ENCODE data around the gene MTCH1.
A peak's percentile ranks its signal among the peaks of the same experiment; 100 is the strongest.

MTCH1 gene

GRCh38 chr6:37025621-37026466 lies 39.8 kb upstream of the MTCH1 start:
- no peak for TF ChIP-seq CTCF (IDR thresholded peaks at IDR 0.05; ENCODE audit: poor library complexity, severe bottlenecking)
- Histone ChIP-seq H3K4me3 (ENCODE audit: severe bottlenecking) (no peak overlapping the region), H3K9me3 (ENCODE audit: severe bottlenecking) (no peaks in the 10 kb centered on the region), H3K36me3 (ENCODE audit: low read depth) (no peaks in the 10 kb centered on the region), H3K27ac (ENCODE audit: poor library complexity, severe bottlenecking) (peak overlapping the region; percentile 57), H3K4me1 (ENCODE audit: insufficient read depth, poor library complexity, severe bottlenecking) (peaks cover 24% of the 10 kb centered on the region), H3K27me3 (ENCODE audit: insufficient read depth, poor library complexity, severe bottlenecking) (no peaks in the 10 kb centered on the region)
- DNase-seq (ENCODE audit: low spot score) (no peak), ATAC-seq (ENCODE audit: low read depth) (no peak)

- Histone ChIP-seq H3K27ac (ENCODE audit: poor library complexity, severe bottlenecking) (peak overlapping the region; percentile 57), H3K27me3 (ENCODE audit: insufficient read depth, poor library complexity, severe bottlenecking) (no peaks in the 10 kb centered on the region), H3K9me3 (ENCODE audit: severe bottlenecking) (no peaks in the 10 kb centered on the region), H3K4me1 (ENCODE audit: insufficient read depth, poor library complexity, severe bottlenecking) (peaks cover 24% of the 10 kb centered on the region), H3K4me3 (ENCODE audit: severe bottlenecking) (no peak overlapping the region), H3K36me3 (ENCODE audit: low read depth) (no peaks in the 10 kb centered on the region)
- DNase-seq (ENCODE audit: low spot score) (peak; percentile 90), ATAC-seq (ENCODE audit: low read depth) (peak; percentile 73)
- TF ChIP-seq CTCF (IDR thresholded peaks at IDR 0.05; ENCODE audit: poor library complexity, severe bottlenecking) = no peak
Measured at GRCh38 chr6:37024656-37025337, 38.8 kb upstream of the MTCH1 start.

DNA sequence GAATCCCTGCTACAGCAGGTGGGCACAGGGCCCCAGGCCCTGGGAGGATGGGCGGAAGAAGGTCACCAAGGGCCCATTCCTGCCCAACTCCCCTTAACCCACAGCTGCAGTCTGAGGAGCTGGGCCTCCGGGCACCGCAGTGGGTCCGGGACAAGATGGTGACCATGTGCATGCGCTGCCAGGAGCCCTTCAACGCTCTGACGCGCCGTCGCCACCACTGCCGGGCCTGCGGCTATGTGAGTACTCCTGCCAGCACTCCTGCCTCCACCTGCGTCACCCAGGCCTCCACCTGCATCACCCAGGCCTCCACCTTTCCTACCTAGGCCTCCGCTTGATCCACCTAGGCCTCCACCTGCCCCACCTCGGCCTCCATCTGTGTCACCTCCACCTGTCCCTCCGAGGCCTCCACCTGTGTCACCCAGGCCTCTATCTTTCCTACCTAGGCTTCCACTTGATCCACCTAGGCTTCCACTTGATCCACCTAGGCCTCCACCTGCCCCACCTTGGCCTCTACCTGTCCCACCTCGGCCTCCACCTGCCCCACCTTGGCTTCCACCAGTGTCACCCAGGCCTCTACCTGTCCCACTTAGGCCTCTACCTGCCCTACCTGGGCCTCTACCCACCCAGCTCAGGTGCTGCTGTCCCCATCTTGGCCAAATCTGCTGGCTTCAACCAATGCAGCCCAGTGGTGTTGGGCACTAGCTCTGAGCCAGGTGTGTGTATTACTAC lies 36.3 kb upstream of the MTCH1 start:
- no peak for TF ChIP-seq CTCF (IDR thresholded peaks at IDR 0.05; ENCODE audit: poor library complexity, severe bottlenecking)
- DNase-seq (ENCODE audit: low spot score) (no peak), ATAC-seq (ENCODE audit: low read depth) (no peak)
- Histone ChIP-seq H3K27me3 (ENCODE audit: insufficient read depth, poor library complexity, severe bottlenecking) (no peaks in the 10 kb centered on the region), H3K4me1 (ENCODE audit: insufficient read depth, poor library complexity, severe bottlenecking) (peaks cover 36% of the 10 kb centered on the region), H3K27ac (ENCODE audit: poor library complexity, severe bottlenecking) (no peak overlapping the region), H3K9me3 (ENCODE audit: severe bottlenecking) (no peaks in the 10 kb centered on the region), H3K4me3 (ENCODE audit: severe bottlenecking) (no peak overlapping the region), H3K36me3 (ENCODE audit: low read depth) (no peaks in the 10 kb centered on the region)

DNA sequence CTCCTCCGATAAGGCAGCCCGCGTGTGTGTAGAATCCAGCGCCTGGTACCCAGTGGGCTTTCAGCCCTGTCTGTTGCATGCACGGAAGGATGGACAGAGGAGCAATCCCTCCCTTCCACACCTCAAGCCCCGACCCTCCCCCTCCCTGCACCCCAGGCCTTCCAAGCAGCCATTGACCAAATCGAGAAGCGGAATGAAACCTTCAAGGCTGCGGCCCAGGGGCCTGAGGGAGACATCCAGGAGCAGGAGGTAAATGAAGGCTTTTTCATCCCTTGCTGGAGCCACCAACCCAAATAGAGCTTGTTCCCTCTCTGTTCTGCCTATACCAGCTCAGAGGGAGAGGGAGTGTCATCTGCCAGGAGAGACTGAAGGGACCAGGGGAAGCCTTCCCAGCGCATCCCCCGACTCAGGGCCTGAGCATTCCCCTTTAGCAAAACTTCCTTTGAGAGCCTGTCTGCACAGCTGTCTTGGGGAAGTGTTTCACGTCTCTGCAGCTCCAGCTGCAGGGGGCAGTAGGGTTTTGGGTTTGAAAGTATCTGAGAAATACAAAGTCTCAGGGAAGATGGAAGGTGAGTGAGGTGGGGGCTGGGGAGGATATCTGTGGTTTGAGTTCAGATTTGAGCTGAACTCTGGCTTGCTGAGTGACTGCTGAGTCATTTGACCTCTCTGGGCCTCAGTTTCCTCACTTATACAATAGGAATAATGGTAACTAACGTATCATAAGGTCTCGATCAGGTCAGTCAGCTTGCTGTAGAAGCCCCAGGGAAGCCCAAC lies 35.5 kb upstream of the MTCH1 start:
- no peak for DNase-seq (ENCODE audit: low spot score)
- ATAC-seq (ENCODE audit: low read depth) = no peak
- Histone ChIP-seq H3K9me3 (ENCODE audit: severe bottlenecking) (no peaks in the 10 kb centered on the region), H3K36me3 (ENCODE audit: low read depth) (no peaks in the 10 kb centered on the region), H3K27me3 (ENCODE audit: insufficient read depth, poor library complexity, severe bottlenecking) (no peaks in the 10 kb centered on the region), H3K4me1 (ENCODE audit: insufficient read depth, poor library complexity, severe bottlenecking) (peaks cover 36% of the 10 kb centered on the region), H3K27ac (ENCODE audit: poor library complexity, severe bottlenecking) (no peak overlapping the region), H3K4me3 (ENCODE audit: severe bottlenecking) (no peak overlapping the region)
- TF ChIP-seq CTCF (IDR thresholded peaks at IDR 0.05; ENCODE audit: poor library complexity, severe bottlenecking) = peak; percentile 63

Data from RWPE2 (cell line).